GM19463 (cell line): Measurements from ENCODE around the gene RBX1.
"Not testable (repeated sequence)": the region's sequence is repeated elsewhere in the genome, so short reads cannot be mapped to it uniquely, and the experiment has no call there.

Experiments used
- ATAC-seq: cut with Tn5 transposase; IDR thresholded peaks from one replicate; pipeline ENCODE4 v1.9.1; 2021; ENCODE audit warnings: mild to moderate bottlenecking, moderate library complexity; ENCODE audit not compliant: unreplicated experiment

The RBX1 gene

GRCh38 chr22:40950962-40951794, at the start of gene RBX1:
Gene RBX1 (plus strand): TSS chr22:40951378. CDS start chr22:40951399, 21 bp downstream.
- peak; percentile 74 for ATAC-seq

GRCh38 chr22:40904101-40904500, 47.1 kb upstream of the RBX1 start:
- no peak for ATAC-seq

DNA sequence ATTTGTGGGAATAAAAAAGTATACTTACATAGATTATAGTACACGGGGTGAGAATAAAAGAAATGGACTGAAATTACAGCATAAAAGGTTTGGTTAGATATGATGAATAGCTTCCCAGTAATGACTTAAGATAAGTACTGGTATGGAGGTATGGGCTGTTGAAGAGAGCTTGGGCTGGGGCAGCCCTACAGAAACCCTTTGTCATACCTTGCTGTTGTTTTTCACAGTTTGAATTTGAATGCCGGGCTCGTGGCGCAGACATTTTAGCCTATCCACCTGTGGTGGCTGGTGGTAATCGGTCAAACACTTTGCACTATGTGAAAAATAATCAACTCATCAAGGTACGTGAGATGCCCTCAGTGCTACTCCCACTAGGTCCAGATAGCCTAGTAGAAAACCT, 42.3 kb upstream of the RBX1 start:
- ATAC-seq, result no peak

GRCh38 chr22:40911772-40912171, 39.4 kb upstream of the RBX1 start:
- ATAC-seq, result no peak

DNA sequence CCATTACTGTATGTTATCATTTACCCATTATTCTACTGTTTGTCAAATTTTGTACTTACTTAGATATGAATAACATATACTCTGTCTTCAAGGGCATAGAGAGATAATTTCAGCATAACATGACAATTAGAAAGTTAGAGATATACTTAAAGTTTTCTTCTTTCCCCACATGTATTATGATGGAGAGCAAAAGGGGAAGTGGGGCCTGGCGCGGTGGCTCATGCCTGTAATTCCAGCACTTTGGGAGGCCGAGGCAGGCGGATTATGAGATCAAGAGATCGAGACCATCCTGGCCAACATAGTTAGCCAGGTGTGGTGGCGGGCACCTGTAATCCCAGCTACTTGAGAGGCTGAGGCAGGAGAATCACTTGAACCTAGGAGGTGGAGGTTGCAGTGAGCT, 38.2 kb upstream of the RBX1 start:
- not testable (repeated sequence) for ATAC-seq

GRCh38 chr22:40919446-40919845, 31.7 kb upstream of the RBX1 start:
- no peak for ATAC-seq

DNA sequence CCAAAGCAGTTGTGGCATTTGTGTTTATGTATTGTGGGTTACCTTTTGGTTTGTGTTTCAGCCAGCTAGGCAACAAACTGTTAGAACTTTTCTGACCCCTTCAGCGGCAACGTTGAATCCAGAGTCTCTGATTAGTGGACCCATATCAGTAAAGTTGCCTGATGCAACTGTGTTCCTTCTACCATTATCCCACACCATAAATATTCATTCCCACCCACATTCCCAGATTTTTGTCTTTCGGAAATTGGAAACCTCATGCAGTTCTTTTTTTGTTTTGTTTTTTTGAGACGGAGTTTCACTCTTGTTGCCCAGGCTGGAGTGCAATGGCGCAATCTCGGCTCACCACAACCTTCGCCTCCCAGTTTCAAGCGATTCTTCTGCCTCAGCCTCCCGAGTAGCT, 30.7 kb upstream of the RBX1 start:
- no peak for ATAC-seq

- no peak for ATAC-seq
Measured at GRCh38 chr22:40922484-40923303, 28.5 kb upstream of the RBX1 start.

DNA sequence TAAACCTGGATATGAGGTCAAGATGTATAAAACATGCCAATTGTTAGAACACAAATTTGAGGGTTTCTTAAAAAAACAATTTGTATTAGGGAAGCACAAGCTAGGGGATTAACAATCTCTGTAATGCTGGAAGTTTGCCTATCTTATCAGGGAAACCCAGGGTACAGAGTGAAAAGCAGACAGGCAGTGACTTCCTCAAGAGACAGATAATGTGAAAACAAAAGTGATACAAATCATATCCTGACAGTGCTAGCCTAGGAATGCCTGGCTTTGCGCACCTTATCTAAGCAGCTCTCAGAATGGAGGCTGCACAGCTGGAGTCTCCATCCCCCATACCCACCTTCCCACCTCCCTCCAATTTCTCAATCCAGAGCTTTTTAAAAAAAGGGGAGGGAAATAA, 22.5 kb upstream of the RBX1 start:
- ATAC-seq, result no peak

DNA sequence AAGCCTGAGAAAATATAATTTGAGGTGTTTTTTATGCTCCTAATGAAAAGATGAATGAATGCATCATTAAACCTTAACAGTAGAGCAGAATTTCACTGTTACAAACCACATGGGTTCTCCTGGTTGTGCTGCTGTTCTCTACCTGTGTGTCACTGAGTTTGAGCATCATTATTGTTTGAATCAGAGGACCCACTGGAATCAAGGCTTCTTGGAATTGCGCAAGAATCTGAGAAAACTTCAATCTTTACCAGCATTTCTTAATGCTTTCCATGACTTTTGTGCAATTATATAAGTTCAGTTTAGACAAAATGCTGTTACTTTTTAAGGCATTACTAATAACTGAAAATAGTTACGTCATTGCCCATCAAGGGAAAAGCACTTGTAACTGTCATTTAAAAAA, 18.8 kb upstream of the RBX1 start:
- ATAC-seq, result no peak

DNA sequence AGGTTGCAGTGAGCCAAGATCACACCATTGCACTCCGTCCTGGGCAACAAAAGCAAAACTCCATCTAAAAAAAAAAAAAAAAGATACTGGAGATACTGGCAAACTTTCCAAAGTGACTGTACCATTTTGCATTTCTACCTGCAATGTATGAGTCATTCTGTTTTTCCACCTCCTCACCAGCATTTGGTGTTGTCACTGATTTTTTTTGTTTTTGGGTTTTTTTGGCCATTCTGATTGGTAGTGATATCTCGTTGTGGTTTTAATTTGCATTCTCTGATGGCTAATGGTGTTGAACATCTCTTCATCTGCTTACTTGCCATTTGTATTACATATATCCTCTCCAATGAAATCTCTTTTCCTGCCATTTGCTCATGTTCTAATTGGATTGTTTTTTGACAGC, 12.0 kb upstream of the RBX1 start:
- no peak for ATAC-seq

GRCh38 chr22:40951795-40952605, 822 bp downstream of the RBX1 start:
- no peak for ATAC-seq

GRCh38 chr22:40953471-40953870, 2.3 kb downstream of the RBX1 start:
- ATAC-seq, result no peak

- ATAC-seq, result no peak
Measured at GRCh38 chr22:40954113-40954512, 2.9 kb downstream of the RBX1 start.

DNA sequence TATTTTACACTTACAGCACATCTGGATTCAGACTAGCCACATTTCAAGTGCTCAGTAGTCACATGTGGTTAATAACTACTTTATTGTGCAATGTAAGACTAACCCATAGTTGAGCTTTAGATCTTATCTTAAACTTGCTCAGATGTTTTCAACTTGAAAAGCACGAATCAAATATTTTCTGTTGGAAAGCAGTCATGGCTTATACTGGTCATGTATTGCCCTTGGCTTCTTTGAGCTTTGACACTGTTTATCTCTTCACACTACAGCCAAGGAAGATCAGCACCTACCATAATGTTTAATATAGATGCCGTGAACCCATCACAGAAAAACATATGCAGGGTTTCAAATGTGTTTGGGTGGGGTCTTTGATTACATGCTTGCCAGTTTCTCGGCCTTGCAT, 4.4 kb downstream of the RBX1 start:
- ATAC-seq, result no peak

DNA sequence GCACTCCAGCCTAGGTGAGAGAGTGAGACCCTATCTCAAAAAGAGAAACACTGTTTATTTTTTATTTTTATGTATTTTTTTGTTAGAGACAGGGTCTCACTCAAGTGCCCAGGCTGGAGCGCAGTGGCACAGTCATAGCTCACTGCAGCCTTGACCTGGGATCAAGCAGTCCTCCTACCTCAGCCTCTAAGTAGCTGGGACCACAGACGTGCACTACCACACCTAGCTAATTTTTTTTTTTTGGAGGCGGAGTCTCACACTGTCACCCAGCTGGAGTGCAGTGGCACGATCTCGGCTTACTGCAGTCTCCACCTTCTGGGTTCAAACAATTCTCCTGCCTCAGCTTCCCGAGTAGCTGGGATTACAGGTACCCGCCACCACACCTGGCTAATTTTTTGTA, 6.4 kb downstream of the RBX1 start:
- ATAC-seq, result no peak

DNA sequence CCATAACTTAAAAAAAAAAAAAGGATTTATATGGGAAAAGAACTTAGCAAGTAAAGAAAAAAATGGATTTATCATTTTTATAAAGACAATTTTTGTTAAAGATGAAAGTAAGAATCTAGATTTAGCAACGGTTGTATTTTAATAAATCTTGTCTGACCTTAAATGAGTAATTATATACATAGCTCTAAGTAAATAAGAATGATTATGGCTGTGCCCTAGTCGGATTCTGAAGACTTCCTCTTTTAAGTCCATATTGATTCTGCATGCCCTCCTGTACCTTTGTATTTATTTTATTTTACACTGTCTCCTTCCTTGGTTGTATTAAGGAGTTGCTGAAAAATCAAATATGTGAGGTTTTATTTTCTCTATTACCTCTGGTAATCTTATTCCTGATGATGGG, 7.1 kb downstream of the RBX1 start:
- ATAC-seq, result no peak

DNA sequence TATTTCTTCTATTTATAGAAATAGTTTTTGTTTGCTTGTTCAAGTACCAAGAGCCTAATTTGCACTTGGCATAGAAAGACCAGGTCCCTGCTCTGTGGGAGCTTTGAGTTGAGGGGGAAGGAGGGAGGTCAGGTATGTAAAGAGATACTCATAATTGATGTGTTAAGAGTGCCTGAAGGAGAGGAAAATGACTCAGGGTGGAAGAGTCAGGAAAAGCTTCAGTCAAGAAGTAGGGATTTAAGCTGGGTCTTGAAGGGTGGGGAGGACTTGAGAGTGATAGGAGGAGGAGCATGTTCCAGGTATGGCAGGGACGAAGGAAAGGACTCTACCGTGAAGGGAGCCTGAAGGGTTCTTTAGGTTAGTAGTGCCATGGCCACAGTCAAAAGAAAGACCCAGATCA, 9.0 kb downstream of the RBX1 start:
- no peak for ATAC-seq

GRCh38 chr22:40965936-40966725, 15.0 kb downstream of the RBX1 start:
- ATAC-seq, result no peak

GRCh38 chr22:40966726-40967085, 15.5 kb downstream of the RBX1 start:
- ATAC-seq, result no peak
